Body of pancreas (tissue), 4 donors: ENCODE results near the gene PDXP.

ENCODE experiments used
- CTCF ChIP-seq, 7 experiments: fragments of 450-650 bp in 4 of 7; fragments of 200-600 bp in 3 of 7; sonication (generic) in 3 of 7; IDR thresholded peaks; one replicate each; pipeline ENCODE4 v1.5.1; 2016 to 2019; ENCODE audit warnings: antibody characterized with exemption in 7 of 7
- POLR2A ChIP-seq, 3 donors: fragments of 450-650 bp; IDR thresholded peaks; one replicate each; pipeline ENCODE4 v1.6.1; 2016; ENCODE audit warnings: antibody characterized with exemption in 3 of 3, mild to moderate bottlenecking in 2 of 3

GRCh38 chr22:37610480-37611129, 47.9 kb upstream of the PDXP start:
- TF ChIP-seq CTCF (IDR thresholded peaks at IDR 0.05) (no peak), POLR2A (IDR thresholded peaks at IDR 0.05) (peak in 1 of 3 donors; percentile 12)
